ENCODE data around the gene ONECUT1. TPM values are rescaled to one million over a fixed set of nuclear protein-coding genes. Genes with fewer than 3 reads are reported as not detected.
"Not testable (repeated sequence)": the region's sequence is repeated elsewhere in the genome, so short reads cannot be mapped to it uniquely, and the experiment has no call there.

Gene ONECUT1
- total RNA-seq (not detected), polyA plus RNA-seq (not detected)
- long read RNA-seq, donor 1 = 0 reads
- long read RNA-seq, donor 2, partial matches to known transcripts = 0 of 2 reads
- long read RNA-seq, donor 2, other reads (novel, unspliced or antisense) = 0 of 2 reads

- TF ChIP-seq CTCF (IDR thresholded peaks at IDR 0.05 in 8 of 11, conservative IDR thresholded peaks at IDR 0.05 in 3 of 11) (no peak), POLR2AphosphoS5 (IDR thresholded peaks at IDR 0.05) (peak in 1 of 3 donors; percentile 22)
- Histone ChIP-seq H3K4me1 (peaks cover 6 to 64% (median 46%) of the 10 kb centered on the region in 6 donors), H3K27me3 (replicated peaks in 1 of 7) (peaks cover 11 to 100% (median 95%) of the 10 kb centered on the region in 7 donors), H3K9me3 (peaks cover 0 to 8% (median 0%) of the 10 kb centered on the region in 8 donors), H3K36me3 (no peaks in the 10 kb centered on the region), H3K4me3 (peak within 1 kb of the TSS; percentile 30 to 73 (median 48)), H3K27ac (no peak within 1 kb of the TSS)
- peak; percentile 82 for DNase-seq
- intact Hi-C loops (cut with DNase I; ENCODE audit: low total_unique reads) = no loop called here
- WGBS, 5 donors = 1 to 5% (median 1%) methylated on average over 10 to 64 of the region's 64 CpGs
Measured at GRCh38 chr15:52790169-52790708, at the start of gene ONECUT1. Gene ONECUT1, minus strand, starts transcription at chr15:52790336. Its CDS starts 452 bp downstream, at chr15:52789884.

GRCh38 chr15:52834379-52834778 is 44.2 kb upstream of the ONECUT1 start:
- WGBS, 5 donors = 66 to 78% (median 71%) methylated on average over 3 of the region's 3 CpGs
- intact Hi-C loops (cut with DNase I; ENCODE audit: low total_unique reads) = no loop called here

GRCh38 chr15:52824169-52824942 is 34.2 kb upstream of the ONECUT1 start:
- WGBS, 5 donors = 78 to 89% (median 81%) methylated on average over 13 to 14 of the region's 14 CpGs
- intact Hi-C loops (cut with DNase I; ENCODE audit: low total_unique reads); H3K4me3 ChIP-seq; H3K4me1 ChIP-seq; H3K27ac ChIP-seq; H3K36me3 ChIP-seq; H3K9me3 ChIP-seq; DNase-seq: not testable (repeated sequence)
- H3K27me3 ChIP-seq (replicated peaks in 1 of 7) = peaks cover 0 to 39% (median 4%) of the 10 kb centered on the region in 7 donors

More at GRCh38 chr15:52834379-52834778, 44.2 kb upstream of the ONECUT1 start:
- no peaks in the 10 kb centered on the region for H3K4me1 ChIP-seq
- no peak for DNase-seq
- H3K27ac ChIP-seq = no peak overlapping the region
- H3K4me3 ChIP-seq = no peak overlapping the region
- H3K27me3 ChIP-seq (replicated peaks in 1 of 7) = peaks cover 0 to 11% (median 0%) of the 10 kb centered on the region in 7 donors
- TF ChIP-seq CTCF (IDR thresholded peaks at IDR 0.05 in 8 of 11, conservative IDR thresholded peaks at IDR 0.05 in 3 of 11) = no peak
- no peak for TF ChIP-seq POLR2AphosphoS5 (IDR thresholded peaks at IDR 0.05)
- no peak for TF ChIP-seq POLR2A (IDR thresholded peaks at IDR 0.05)
- peaks cover 0 to 11% (median 7%) of the 10 kb centered on the region in 8 donors for H3K9me3 ChIP-seq
- no peaks in the 10 kb centered on the region for H3K36me3 ChIP-seq

DNA sequence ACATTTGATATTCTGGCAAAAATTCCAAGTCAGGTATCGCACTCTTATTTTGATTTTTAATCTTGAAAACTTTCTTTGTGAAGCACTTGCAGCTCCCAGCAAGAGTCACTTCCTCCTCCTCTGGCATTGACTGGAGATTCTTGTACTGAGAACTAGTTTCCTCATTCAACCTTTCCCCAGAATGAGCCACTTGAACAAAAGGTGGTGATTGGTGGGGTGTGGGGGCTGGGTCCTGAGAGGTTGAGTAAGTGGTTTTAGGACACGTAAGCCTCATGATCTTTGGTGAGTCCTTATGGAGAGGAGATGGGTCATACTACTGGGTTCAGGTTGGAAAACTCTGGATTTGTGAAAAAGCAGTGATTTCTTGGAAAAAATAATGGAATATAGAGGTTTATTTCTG is 32.3 kb upstream of the ONECUT1 start:
- Histone ChIP-seq H3K27ac (no peak overlapping the region), H3K9me3 (peaks cover 0 to 4% (median 0%) of the 10 kb centered on the region in 8 donors), H3K27me3 (replicated peaks in 1 of 7) (peaks cover 0 to 53% (median 8%) of the 10 kb centered on the region in 7 donors), H3K4me3 (no peak overlapping the region), H3K36me3 (no peaks in the 10 kb centered on the region), H3K4me1 (no peaks in the 10 kb centered on the region)
- TF ChIP-seq CTCF (IDR thresholded peaks at IDR 0.05 in 8 of 11, conservative IDR thresholded peaks at IDR 0.05 in 3 of 11) (no peak), POLR2AphosphoS5 (IDR thresholded peaks at IDR 0.05) (no peak), POLR2A (IDR thresholded peaks at IDR 0.05) (no peak)
- intact Hi-C loops (cut with DNase I; ENCODE audit: low total_unique reads) = no loop called here
- no peak for DNase-seq
- WGBS, 5 donors = 62 to 85% (median 77%) methylated on average over 2 of the region's 2 CpGs
